OCI-LY1 (cell line): Measurements from ENCODE around the gene CADM1.

ENCODE experiments used
- EZH2 ChIP-seq: fragments of 200-600 bp; sonication (generic), shearing (Covaris generic); IDR thresholded peaks from 2 replicates; pipeline ENCODE4 v1.8.0; 2017; ENCODE audit warnings: borderline replicate concordance, mixed run types, mild to moderate bottlenecking, antibody characterized with exemption, low read length, moderate library complexity, mixed read lengths
- TF ChIP-seq, protein P1 (sequence below): fragments of 200-600 bp; sonication (generic), shearing (Covaris generic); IDR thresholded peaks from 2 replicates; pipeline ENCODE4 v1.5.1; 2017; ENCODE audit warnings: mild to moderate bottlenecking, antibody characterized with exemption, low read length, moderate library complexity, mixed read lengths

DNA sequence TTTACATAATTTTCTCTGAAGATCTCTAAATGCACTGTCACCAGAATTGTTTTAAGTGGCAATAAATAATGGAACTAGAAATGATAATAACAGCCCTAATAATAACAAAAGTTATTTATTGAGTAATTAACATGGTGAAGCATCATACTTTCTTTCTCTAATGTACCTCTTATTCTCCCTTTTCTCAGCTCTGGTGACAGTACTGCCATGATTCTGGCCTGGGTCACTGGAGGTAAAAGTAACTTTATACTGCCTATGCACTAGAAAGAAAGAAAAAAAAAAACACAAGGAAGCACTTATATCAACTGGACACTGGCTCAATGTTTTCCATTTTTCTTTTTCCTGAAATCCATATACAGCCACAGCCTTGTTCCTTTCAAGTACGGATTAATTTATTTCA, 43.7 kb downstream of the CADM1 start:
- TF ChIP-seq, protein P1, sequence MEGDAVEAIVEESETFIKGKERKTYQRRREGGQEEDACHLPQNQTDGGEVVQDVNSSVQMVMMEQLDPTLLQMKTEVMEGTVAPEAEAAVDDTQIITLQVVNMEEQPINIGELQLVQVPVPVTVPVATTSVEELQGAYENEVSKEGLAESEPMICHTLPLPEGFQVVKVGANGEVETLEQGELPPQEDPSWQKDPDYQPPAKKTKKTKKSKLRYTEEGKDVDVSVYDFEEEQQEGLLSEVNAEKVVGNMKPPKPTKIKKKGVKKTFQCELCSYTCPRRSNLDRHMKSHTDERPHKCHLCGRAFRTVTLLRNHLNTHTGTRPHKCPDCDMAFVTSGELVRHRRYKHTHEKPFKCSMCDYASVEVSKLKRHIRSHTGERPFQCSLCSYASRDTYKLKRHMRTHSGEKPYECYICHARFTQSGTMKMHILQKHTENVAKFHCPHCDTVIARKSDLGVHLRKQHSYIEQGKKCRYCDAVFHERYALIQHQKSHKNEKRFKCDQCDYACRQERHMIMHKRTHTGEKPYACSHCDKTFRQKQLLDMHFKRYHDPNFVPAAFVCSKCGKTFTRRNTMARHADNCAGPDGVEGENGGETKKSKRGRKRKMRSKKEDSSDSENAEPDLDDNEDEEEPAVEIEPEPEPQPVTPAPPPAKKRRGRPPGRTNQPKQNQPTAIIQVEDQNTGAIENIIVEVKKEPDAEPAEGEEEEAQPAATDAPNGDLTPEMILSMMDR, result no peak
- TF ChIP-seq EZH2, result no peak
